HFF-Myc (cell line): ENCODE data around the gene ITGB2.
A peak's percentile ranks its signal among the peaks of the same experiment; 100 is the strongest.

Source experiments
- DNase-seq: peaks from one replicate; pipeline ENCODE4 v3.0.0-alpha.2; 2011; ENCODE audit warnings: low read depth; ENCODE audit errors: extremely low read depth
- H3K4me3 ChIP-seq: replicated peaks from 2 replicates; pipeline ENCODE4 v1.5.1; 2011; ENCODE audit warnings: low read depth, mild to moderate bottlenecking, control low read depth, low read length
- TF ChIP-seq, protein P1 (sequence below): IDR thresholded peaks from 2 replicates; pipeline ENCODE4 v1.5.1; 2012; ENCODE audit warnings: mild to moderate bottlenecking, low read depth, low read length, control low read depth; ENCODE audit errors: missing control alignments

ITGB2 gene

DNA sequence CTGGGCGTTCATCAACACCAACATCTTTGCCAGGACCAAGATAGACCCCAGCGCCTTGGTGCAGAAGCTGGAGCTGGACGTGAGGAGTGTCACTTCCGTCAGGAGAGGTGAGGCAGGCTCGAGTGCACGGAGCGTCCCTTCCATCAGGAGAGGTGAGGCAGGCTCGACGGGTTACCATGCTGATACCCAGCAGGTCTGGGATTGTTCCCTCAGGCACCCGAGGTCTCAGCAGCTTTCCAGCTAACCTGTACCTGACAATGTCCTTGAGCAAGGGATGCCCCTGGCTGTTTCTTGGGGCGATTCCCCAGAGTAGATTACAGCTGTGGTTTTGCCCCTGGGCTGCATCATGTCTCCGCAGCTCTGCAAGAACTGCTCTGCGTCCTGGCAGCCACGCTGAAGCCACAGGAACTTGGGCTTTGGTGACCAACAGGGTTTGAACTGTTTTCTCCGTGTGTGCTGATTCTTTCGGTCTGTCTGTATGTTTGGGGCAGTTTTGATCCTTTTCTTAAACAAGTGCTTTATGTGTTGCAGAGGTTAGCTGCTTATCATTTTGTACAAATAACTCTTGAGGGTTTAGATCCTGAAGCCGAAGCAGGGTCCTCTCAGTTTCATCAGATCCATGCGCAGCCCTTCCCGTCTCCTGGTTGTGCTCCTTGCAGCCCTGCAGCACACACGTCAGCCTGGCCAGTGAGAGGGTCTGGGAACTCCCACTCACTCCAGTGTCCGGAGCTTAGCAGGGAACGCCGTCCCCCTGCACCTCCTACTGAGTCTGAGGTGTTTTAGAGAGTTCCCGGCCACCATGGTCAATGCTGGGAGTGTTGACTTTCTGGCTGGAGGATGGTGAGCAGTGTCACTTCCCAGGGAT lies 23.2 kb upstream of the ITGB2 start:
- no peak overlapping the region for H3K4me3 ChIP-seq
- no peak for DNase-seq
- TF ChIP-seq, protein P1, sequence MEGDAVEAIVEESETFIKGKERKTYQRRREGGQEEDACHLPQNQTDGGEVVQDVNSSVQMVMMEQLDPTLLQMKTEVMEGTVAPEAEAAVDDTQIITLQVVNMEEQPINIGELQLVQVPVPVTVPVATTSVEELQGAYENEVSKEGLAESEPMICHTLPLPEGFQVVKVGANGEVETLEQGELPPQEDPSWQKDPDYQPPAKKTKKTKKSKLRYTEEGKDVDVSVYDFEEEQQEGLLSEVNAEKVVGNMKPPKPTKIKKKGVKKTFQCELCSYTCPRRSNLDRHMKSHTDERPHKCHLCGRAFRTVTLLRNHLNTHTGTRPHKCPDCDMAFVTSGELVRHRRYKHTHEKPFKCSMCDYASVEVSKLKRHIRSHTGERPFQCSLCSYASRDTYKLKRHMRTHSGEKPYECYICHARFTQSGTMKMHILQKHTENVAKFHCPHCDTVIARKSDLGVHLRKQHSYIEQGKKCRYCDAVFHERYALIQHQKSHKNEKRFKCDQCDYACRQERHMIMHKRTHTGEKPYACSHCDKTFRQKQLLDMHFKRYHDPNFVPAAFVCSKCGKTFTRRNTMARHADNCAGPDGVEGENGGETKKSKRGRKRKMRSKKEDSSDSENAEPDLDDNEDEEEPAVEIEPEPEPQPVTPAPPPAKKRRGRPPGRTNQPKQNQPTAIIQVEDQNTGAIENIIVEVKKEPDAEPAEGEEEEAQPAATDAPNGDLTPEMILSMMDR, result no peak

DNA sequence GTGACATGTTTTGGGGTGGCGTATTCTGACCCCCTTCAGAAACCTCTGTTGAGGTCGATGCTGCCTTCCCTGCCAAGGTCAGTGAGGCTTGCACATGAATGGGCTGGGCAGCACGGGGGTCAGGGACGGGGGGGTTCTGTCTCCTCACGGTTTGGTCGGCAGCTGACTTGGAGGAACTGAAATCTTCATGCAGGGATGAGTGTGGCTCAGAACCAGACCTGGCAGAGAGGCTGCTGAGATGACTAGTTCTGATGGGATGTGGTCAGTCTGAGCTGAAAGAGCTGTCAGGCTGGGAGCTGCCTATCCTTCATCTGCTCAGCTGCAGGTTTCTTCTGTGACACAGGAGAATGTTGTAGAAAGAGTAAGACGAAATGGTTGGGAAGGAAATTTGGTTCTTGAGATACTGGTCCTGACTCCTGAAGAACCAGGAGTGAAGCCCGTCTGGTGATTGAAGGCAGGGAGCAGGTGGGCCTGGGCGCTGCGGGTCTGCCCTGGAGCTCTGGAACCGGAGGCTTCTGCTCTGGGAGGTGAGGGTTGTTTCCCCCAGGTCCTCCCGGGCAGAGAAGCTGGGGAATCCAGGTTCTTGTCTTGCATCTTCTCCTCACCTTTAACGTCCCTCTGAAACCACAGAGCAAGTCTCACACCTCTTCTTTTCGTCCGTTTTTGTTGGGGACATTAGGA lies 22.4 kb upstream of the ITGB2 start:
- no peak overlapping the region for H3K4me3 ChIP-seq
- no peak for DNase-seq

GRCh38 chr21:44942566-44942965 lies 21.9 kb upstream of the ITGB2 start:
- no peak overlapping the region for H3K4me3 ChIP-seq
- TF ChIP-seq, protein P1, result no peak
- DNase-seq, result no peak

More for the DNA sequence above, 22.4 kb upstream of the ITGB2 start:
- TF ChIP-seq, protein P1, result no peak

DNA sequence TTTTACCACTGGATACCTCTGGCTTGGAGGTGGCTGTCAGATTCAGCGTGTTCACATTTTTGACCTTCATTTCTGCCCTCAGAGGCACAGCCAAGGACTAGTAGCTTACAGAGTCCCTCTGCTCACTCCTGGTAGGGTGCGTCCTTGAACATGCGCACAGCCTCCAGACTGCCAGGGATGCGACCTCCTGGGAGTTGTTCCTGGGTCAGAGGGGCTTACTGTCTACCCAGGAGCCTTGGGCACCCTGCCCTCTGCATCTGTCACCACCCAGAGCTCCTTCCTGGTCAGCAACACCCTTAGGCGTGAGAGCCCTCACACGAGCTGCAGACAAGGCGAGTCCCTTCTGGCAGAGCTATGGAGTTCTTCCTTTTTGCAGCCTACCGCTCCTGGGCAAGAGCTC lies 20.9 kb upstream of the ITGB2 start:
- peak overlapping the region; percentile 97 for H3K4me3 ChIP-seq
- DNase-seq, result no peak
- TF ChIP-seq, protein P1, result no peak

GRCh38 chr21:44940116-44940631 lies 19.5 kb upstream of the ITGB2 start:
- TF ChIP-seq, protein P1, result no peak
- DNase-seq, result no peak
- H3K4me3 ChIP-seq, result peak overlapping the region; percentile 97

DNA sequence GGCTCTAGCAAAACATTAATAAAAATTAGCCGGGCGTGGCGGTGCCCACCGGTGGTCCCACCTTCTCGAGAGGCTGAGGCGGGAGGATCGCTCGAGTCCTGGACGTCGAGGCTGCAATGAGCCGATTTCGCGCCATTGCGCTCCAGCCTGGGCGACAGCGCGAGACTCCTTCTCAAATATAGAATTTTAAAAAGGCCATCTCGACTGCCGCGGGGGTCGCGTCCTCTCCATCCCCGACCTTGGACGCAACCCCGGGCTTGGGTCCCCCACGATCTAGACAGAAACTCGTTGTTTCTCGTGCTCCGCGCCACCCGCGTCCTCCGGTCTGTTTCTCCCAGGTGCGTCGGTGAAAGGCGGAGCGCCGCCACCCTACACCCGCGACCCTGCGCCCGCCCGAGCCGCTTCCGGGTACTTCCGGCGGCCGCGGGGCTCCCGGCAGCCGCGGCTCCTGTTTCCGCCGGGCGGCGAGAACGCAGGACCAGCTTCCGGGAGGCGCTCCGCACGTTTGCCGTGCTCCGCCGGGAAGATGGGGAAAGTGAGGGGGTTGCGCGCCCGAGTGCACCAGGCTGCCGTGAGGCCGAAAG lies 18.9 kb upstream of the ITGB2 start, which contains the start of gene SLX9:
TSS of gene SLX9 (plus strand) at position 498 of the 584 bp plus-strand sequence. CDS start at position 527, 29 bp downstream.
- TF ChIP-seq, protein P1, result no peak
- DNase-seq, result peak; percentile 24
- H3K4me3 ChIP-seq, result peak within 1 kb of the TSS; percentile 97
